ENCODE data around the gene UBE2E2. TPM values are rescaled to one million over a fixed set of nuclear protein-coding genes. Genes with fewer than 3 reads are reported as not detected.
"Not testable (repeated sequence)": the region's sequence is repeated elsewhere in the genome, so short reads cannot be mapped to it uniquely, and the experiment has no call there.

UBE2E2 gene
- total RNA-seq, 1 experiment from 2014 or later: 25.1 TPM

GRCh38 chr3:23615068-23615467 lies 411.9 kb downstream of the UBE2E2 start:
- Mint-ChIP-seq H3K4me1 (ENCODE audit: low read depth, unreplicated experiment) (peaks cover 9% of the 10 kb centered on the region), H3K27me3 (ENCODE audit: unreplicated experiment) (peaks cover under 1% of the 10 kb centered on the region), H3K27ac (ENCODE audit: unreplicated experiment) (no peak overlapping the region), H3K9me3 (ENCODE audit: low read depth, unreplicated experiment) (no peaks in the 10 kb centered on the region), H3K4me3 (ENCODE audit: low read depth, unreplicated experiment) (no peak overlapping the region), H3K36me3 (ENCODE audit: insufficient read depth, unreplicated experiment) (no peaks in the 10 kb centered on the region)
- no TSS peak for BruUV-seq (replicated peaks)
- no peak for TF ChIP-seq CTCF (IDR thresholded peaks at IDR 0.05; ENCODE audit: unreplicated experiment)
- CTCF ChIA-PET: interaction anchor here (0.7 kb wide), 1 partner anchor 678 kb away, joined by 3 read pairs; no protein-coding TSS in a partner anchor
- intact Hi-C loops (cut with micrococcal nuclease; ENCODE audit: unreplicated experiment): no loop called here
- DNase-seq: no peak

- H3K4me1 Mint-ChIP-seq (ENCODE audit: low read depth, unreplicated experiment); H3K36me3 Mint-ChIP-seq (ENCODE audit: insufficient read depth, unreplicated experiment); H3K27ac Mint-ChIP-seq (ENCODE audit: unreplicated experiment); H3K4me3 Mint-ChIP-seq (ENCODE audit: low read depth, unreplicated experiment); intact Hi-C loops (cut with micrococcal nuclease; ENCODE audit: unreplicated experiment); BruUV-seq (replicated peaks); H3K9me3 Mint-ChIP-seq (ENCODE audit: low read depth, unreplicated experiment); DNase-seq: not testable (repeated sequence)
- CTCF ChIA-PET: interaction anchor here (0.7 kb wide), 1 partner anchor 123 kb away, joined by 3 read pairs; no protein-coding TSS in a partner anchor
- peaks cover 17% of the 10 kb centered on the region for H3K27me3 Mint-ChIP-seq (ENCODE audit: unreplicated experiment)
These were observed 415.3 kb downstream of the UBE2E2 start for GRCh38 chr3:23618475-23618874.

GRCh38 chr3:23619705-23620637 lies 416.8 kb downstream of the UBE2E2 start:
- CTCF ChIA-PET: no interaction called here
- H3K36me3 Mint-ChIP-seq (ENCODE audit: insufficient read depth, unreplicated experiment): no peaks in the 10 kb centered on the region
- H3K4me3 Mint-ChIP-seq (ENCODE audit: low read depth, unreplicated experiment): no peak overlapping the region
- H3K27me3 Mint-ChIP-seq (ENCODE audit: unreplicated experiment): peaks cover 17% of the 10 kb centered on the region
- intact Hi-C loops (cut with micrococcal nuclease; ENCODE audit: unreplicated experiment): no loop called here
- H3K9me3 Mint-ChIP-seq (ENCODE audit: low read depth, unreplicated experiment): no peaks in the 10 kb centered on the region
- TF ChIP-seq CTCF (IDR thresholded peaks at IDR 0.05; ENCODE audit: unreplicated experiment): no peak
- no peak overlapping the region for H3K27ac Mint-ChIP-seq (ENCODE audit: unreplicated experiment)
- no TSS peak for BruUV-seq (replicated peaks)
- DNase-seq: no peak
- H3K4me1 Mint-ChIP-seq (ENCODE audit: low read depth, unreplicated experiment): no peaks in the 10 kb centered on the region

GRCh38 chr3:23620638-23621015 lies 417.5 kb downstream of the UBE2E2 start:
- TF ChIP-seq CTCF (IDR thresholded peaks at IDR 0.05; ENCODE audit: unreplicated experiment): no peak
- H3K4me1 Mint-ChIP-seq (ENCODE audit: low read depth, unreplicated experiment): no peaks in the 10 kb centered on the region
- DNase-seq: no peak
- H3K9me3 Mint-ChIP-seq (ENCODE audit: low read depth, unreplicated experiment): peaks cover 5% of the 10 kb centered on the region
- no peaks in the 10 kb centered on the region for H3K36me3 Mint-ChIP-seq (ENCODE audit: insufficient read depth, unreplicated experiment)
- H3K27me3 Mint-ChIP-seq (ENCODE audit: unreplicated experiment): peaks cover 17% of the 10 kb centered on the region
- BruUV-seq (replicated peaks): no TSS peak
- H3K27ac Mint-ChIP-seq (ENCODE audit: unreplicated experiment): no peak overlapping the region
- no peak overlapping the region for H3K4me3 Mint-ChIP-seq (ENCODE audit: low read depth, unreplicated experiment)
- CTCF ChIA-PET: no interaction called here
- intact Hi-C loops (cut with micrococcal nuclease; ENCODE audit: unreplicated experiment): no loop called here

GRCh38 chr3:23623844-23624243 lies 420.7 kb downstream of the UBE2E2 start:
- BruUV-seq (replicated peaks): no TSS peak
- intact Hi-C loops (cut with micrococcal nuclease; ENCODE audit: unreplicated experiment): no loop called here
- Mint-ChIP-seq H3K27ac (ENCODE audit: unreplicated experiment) (no peak overlapping the region), H3K4me1 (ENCODE audit: low read depth, unreplicated experiment) (no peaks in the 10 kb centered on the region), H3K4me3 (ENCODE audit: low read depth, unreplicated experiment) (no peak overlapping the region), H3K9me3 (ENCODE audit: low read depth, unreplicated experiment) (peaks cover 5% of the 10 kb centered on the region), H3K27me3 (ENCODE audit: unreplicated experiment) (peaks cover 17% of the 10 kb centered on the region), H3K36me3 (ENCODE audit: insufficient read depth, unreplicated experiment) (no peaks in the 10 kb centered on the region)
- CTCF ChIA-PET: no interaction called here
- no peak for TF ChIP-seq CTCF (IDR thresholded peaks at IDR 0.05; ENCODE audit: unreplicated experiment)
- DNase-seq: no peak
